HEK293T (cell line): ENCODE data around the gene CAD.

ENCODE experiments used
- CTCF ChIA-PET: fragments of 350-600 bp; formaldehyde crosslinking; extraction: SDS; loops from one replicate; lab custom pipeline; 2021; ENCODE audit warnings: antibody characterized with exemption, inconsistent platforms; lab: Yijun Ruan, JAX
- POLR2A ChIA-PET: fragments of 350-600 bp; formaldehyde crosslinking; extraction: SDS; loops from one replicate; lab custom pipeline; 2020; ENCODE audit warnings: antibody characterized with exemption, inconsistent platforms; lab: Yijun Ruan, JAX
- DNase-seq: peaks from one replicate; pipeline ENCODE4 v3.0.0; 2012; ENCODE audit warnings: mixed read lengths; ENCODE audit errors: extremely low spot score
- ARNT ChIP-seq: fragments of 450-650 bp; IDR thresholded peaks from 2 replicates; pipeline ENCODE4 v1.6.1; 2017; ENCODE audit warnings: mild to moderate bottlenecking
- BHLHE40 ChIP-seq: fragments of 450-650 bp; IDR thresholded peaks from 2 replicates; pipeline ENCODE4 v1.6.1; 2016; ENCODE audit warnings: mild to moderate bottlenecking, moderate library complexity, borderline replicate concordance
- CTBP1 ChIP-seq: fragments of 450-650 bp; IDR thresholded peaks from 2 replicates; pipeline ENCODE4 v1.6.1; 2016; ENCODE audit warnings: borderline replicate concordance
- ELF4 ChIP-seq: fragments of 450-650 bp; IDR thresholded peaks from 2 replicates; pipeline ENCODE4 v1.6.1; 2017; ENCODE audit warnings: antibody characterized with exemption
- FOXA1 ChIP-seq: fragments of 450-650 bp; IDR thresholded peaks from 2 replicates; pipeline ENCODE4 v1.6.1; 2016; ENCODE audit warnings: mild to moderate bottlenecking
- FOXK2 ChIP-seq: fragments of 450-650 bp; IDR thresholded peaks from 2 replicates; pipeline ENCODE4 v1.6.1; 2016; ENCODE audit warnings: mild to moderate bottlenecking
- FOXM1 ChIP-seq: fragments of 450-650 bp; IDR thresholded peaks from 2 replicates; pipeline ENCODE4 v1.6.1; 2017; ENCODE audit warnings: mild to moderate bottlenecking, borderline replicate concordance
- HDGF ChIP-seq: fragments of 450-650 bp; IDR thresholded peaks from 2 replicates; pipeline ENCODE4 v1.6.1; 2017; ENCODE audit warnings: antibody characterized with exemption, borderline replicate concordance
- L3MBTL2 ChIP-seq: fragments of 450-650 bp; conservative IDR thresholded peaks from 2 replicates; pipeline ENCODE4 v1.6.1; 2016; ENCODE audit warnings: mild to moderate bottlenecking
- LEF1 ChIP-seq: fragments of 450-650 bp; IDR thresholded peaks from 2 replicates; pipeline ENCODE4 v1.6.1; 2017; ENCODE audit warnings: mild to moderate bottlenecking, borderline replicate concordance
- NFRKB ChIP-seq: fragments of 450-650 bp; IDR thresholded peaks from 2 replicates; pipeline ENCODE4 v1.6.1; 2016; ENCODE audit warnings: mild to moderate bottlenecking, moderate library complexity
- SP1 ChIP-seq: fragments of 450-650 bp; IDR thresholded peaks from 2 replicates; pipeline ENCODE4 v1.6.1; 2017
- SUZ12 ChIP-seq: fragments of 450-650 bp; IDR thresholded peaks from 2 replicates; pipeline ENCODE4 v1.6.1; 2016; ENCODE audit warnings: mild to moderate bottlenecking
- TARDBP ChIP-seq: fragments of 450-650 bp; IDR thresholded peaks from 2 replicates; pipeline ENCODE4 v1.6.1; 2016
- ZNF384 ChIP-seq: fragments of 450-650 bp; IDR thresholded peaks from 2 replicates; pipeline ENCODE4 v1.6.1; 2016
- TF ChIP-seq, protein P1 (sequence below): fragments of 450-650 bp; IDR thresholded peaks from 2 replicates; pipeline ENCODE4 v1.6.1; 2016

The CAD gene

DNA sequence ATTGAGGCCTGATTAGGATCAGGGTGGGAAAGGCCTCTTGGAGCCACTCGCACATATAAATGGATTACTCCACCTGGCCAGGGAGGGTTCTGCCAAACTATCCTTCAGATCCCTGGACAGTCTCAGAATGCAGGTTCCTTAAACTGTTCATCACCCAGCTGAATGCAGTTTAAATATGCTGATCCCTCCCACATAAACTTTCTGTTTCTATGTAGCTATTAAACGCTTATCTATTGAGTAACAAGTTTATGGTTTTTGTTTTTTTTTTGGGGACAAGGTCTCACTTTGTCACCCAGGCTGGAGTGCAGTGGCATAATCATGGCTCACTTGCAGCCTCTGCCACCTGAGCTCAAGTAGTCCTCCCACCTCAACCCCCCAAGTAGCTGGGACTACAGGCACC lies 1.9 kb downstream of the CAD start:
- no peak for TF ChIP-seq BHLHE40
- DNase-seq: no peak
- ChIA-PET CTCF (interaction anchor here (0.6 kb wide), 2 partner anchors 50 to 84 kb away, joined by 3 to 4 read pairs; no protein-coding TSS in a partner anchor), POLR2A (interaction anchor here (1.4 kb wide), 2 partner anchors 23 to 93 kb away, joined by 3 to 4 read pairs; no protein-coding TSS in a partner anchor)

DNA sequence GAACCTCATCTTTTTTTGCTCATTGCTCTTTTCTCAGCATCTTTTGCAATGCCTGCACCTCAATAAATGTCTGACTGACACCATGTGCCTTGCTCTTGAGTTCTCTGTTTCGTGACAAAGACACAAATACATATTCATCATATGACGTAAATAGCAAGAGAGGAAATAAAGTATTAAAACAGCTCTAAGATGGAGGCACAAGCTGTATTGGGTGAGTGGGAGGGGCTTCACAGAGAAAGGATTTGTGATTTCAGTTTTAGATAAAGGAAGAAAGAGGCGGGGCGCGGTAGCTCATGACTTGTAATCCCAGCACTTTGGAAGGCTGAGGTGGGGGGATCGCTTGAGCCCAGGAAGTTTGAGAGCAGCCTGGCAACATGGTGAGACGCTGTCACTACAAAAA lies 2.9 kb downstream of the CAD start:
- no peak for DNase-seq
- ChIA-PET POLR2A (interaction anchor here (1.0 to 1.4 kb wide), 3 partner anchors 11 to 92 kb away, joined by 3 to 4 read pairs (median 3); no protein-coding TSS in a partner anchor), CTCF (no interaction called here)
- TF ChIP-seq SP1 (no peak), HDGF (no peak), SUZ12 (no peak), FOXM1 (no peak), TARDBP (no peak), L3MBTL2 (no peak), CTBP1 (no peak), ELF4 (no peak), LEF1 (no peak), ZNF384 (no peak), FOXK2 (no peak)

DNA sequence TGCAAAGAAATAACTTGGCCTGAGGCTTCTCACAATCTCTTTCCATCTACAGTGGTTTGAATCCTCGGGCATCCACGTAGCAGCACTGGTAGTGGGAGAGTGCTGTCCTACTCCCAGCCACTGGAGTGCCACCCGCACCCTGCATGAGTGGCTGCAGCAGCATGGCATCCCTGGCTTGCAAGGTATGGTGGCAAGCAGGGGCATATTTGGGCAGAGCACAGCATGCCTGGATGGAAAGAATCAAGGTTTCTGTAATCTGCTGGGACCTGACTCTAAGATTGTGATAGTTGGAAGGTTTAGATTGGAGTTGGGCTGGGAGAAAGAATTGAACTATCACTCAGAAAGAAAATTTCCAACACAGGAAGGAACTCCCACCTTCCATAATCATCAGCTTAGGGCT lies 4.0 kb downstream of the CAD start:
- TF ChIP-seq, protein P1, sequence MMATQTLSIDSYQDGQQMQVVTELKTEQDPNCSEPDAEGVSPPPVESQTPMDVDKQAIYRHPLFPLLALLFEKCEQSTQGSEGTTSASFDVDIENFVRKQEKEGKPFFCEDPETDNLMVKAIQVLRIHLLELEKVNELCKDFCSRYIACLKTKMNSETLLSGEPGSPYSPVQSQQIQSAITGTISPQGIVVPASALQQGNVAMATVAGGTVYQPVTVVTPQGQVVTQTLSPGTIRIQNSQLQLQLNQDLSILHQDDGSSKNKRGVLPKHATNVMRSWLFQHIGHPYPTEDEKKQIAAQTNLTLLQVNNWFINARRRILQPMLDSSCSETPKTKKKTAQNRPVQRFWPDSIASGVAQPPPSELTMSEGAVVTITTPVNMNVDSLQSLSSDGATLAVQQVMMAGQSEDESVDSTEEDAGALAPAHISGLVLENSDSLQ: no peak
- DNase-seq: no peak
- ChIA-PET CTCF (interaction anchor here (0.6 kb wide), 1 partner anchor 816 kb away, joined by 3 read pairs; no protein-coding TSS in a partner anchor), POLR2A (no interaction called here)

DNA sequence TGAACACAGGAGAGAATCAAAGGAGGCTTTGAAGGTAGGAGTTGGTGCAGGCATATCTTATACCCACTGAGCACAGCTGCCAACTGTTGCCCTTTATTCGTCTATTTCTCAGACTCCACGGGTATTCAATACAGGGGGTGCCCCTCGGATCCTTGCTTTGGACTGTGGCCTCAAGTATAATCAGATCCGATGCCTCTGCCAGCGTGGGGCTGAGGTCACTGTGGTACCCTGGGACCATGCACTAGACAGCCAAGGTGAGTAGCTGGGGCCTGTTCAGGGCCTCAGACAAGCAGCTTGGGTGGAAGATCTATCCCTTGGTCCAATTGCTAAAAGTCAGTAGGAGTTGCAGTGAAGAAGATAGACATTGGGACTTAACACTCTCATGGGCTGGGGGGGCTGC lies 5.2 kb downstream of the CAD start:
- CTCF ChIA-PET: no interaction called here
- POLR2A ChIA-PET: interaction anchor here (1.0 kb wide), 1 partner anchor 9 kb away, joined by 4 read pairs; no protein-coding TSS in a partner anchor
- DNase-seq: no peak
- no peak for TF ChIP-seq TARDBP
- no peak for TF ChIP-seq BHLHE40
- TF ChIP-seq, protein P1: no peak
- TF ChIP-seq ELF4: no peak
- no peak for TF ChIP-seq SP1
- TF ChIP-seq NFRKB: no peak
- no peak for TF ChIP-seq FOXA1
- TF ChIP-seq LEF1: no peak
- TF ChIP-seq HDGF: no peak
- no peak for TF ChIP-seq SUZ12
- TF ChIP-seq ZNF384: no peak
- TF ChIP-seq FOXK2: no peak
- TF ChIP-seq FOXM1: no peak
- no peak for TF ChIP-seq ARNT
- TF ChIP-seq CTBP1: no peak
- no peak for TF ChIP-seq L3MBTL2

DNA sequence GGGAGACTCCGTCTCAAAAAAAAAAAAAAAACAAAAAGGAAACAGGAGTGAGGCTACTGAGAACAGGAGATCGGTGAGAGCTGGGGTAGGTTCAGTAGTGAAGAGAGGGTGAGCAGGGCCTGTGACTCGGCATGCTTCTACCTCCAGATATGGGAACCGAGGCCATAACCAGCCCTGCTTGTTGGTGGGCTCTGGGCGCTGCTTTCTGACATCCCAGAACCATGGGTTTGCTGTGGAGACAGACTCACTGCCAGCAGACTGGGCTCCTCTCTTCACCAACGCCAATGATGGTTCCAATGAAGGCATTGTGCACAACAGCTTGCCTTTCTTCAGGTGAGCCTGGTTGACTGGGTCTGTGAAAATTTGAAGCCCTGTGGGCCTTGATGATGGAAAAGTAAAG lies 6.2 kb downstream of the CAD start:
- POLR2A ChIA-PET: interaction anchor here (1.0 kb wide), 1 partner anchor 8 kb away, joined by 4 read pairs; no protein-coding TSS in a partner anchor
- DNase-seq: no peak
- CTCF ChIA-PET: no interaction called here
- TF ChIP-seq NFRKB: no peak
- no peak for TF ChIP-seq ARNT

DNA sequence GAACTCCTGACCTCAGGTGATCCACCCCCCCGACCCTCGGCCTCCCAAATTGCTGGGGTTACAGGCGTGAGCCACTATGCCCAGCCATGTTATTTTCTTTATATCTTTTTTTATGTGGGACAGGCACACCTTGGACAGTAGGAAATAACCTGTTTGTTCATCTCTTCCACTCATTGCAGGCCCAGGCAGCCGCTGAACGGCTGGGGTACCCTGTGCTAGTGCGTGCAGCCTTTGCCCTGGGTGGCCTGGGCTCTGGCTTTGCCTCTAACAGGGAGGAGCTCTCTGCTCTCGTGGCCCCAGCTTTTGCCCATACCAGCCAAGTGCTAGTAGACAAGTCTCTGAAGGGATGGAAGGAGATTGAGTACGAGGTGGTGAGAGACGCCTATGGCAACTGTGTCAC lies 8.4 kb downstream of the CAD start:
- ChIA-PET POLR2A (interaction anchor here (0.6 to 1.3 kb wide), 4 partner anchors 16 to 97 kb away, joined by 3 read pairs; no protein-coding TSS in a partner anchor), CTCF (no interaction called here)
- no peak for DNase-seq
- no peak for TF ChIP-seq NFRKB
- TF ChIP-seq ZNF384: no peak
- TF ChIP-seq SP1: no peak
- TF ChIP-seq FOXM1: no peak
- TF ChIP-seq, protein P1: no peak

DNA sequence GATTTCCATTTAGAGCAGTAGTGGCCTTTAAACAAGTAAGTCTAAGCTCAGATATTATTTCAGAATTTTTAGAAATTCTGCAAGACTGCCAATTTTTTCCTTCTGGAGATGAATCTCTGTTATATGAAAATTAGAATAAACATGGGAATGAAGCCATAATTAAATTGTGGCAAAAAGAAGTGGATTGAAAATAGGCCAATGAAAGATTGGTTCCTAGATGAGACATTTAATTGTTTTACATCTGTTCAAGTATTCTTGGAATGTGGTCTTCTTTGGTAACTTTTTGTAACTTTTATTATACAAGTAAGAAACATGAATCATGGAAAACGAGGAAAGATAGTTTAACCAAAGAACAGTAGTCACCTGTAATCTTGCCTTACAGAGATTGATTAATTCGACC lies 10.3 kb downstream of the CAD start:
- CTCF ChIA-PET: no interaction called here
- TF ChIP-seq L3MBTL2: no peak
- no peak for TF ChIP-seq NFRKB
- no peak for TF ChIP-seq FOXA1
- no peak for TF ChIP-seq HDGF
- TF ChIP-seq SP1: no peak
- TF ChIP-seq FOXM1: no peak
- no peak for TF ChIP-seq TARDBP
- TF ChIP-seq ZNF384: no peak
- TF ChIP-seq SUZ12: no peak
- TF ChIP-seq, protein P1: no peak
- no peak for TF ChIP-seq FOXK2
- TF ChIP-seq BHLHE40: no peak
- no peak for TF ChIP-seq ARNT
- no peak for TF ChIP-seq LEF1
- no peak for TF ChIP-seq ELF4
- no peak for TF ChIP-seq CTBP1
- POLR2A ChIA-PET: no interaction called here
- DNase-seq: no peak
